HG03025 (cell line): ENCODE data around the gene USP37.

ENCODE experiments used
- ATAC-seq: cut with Tn5 transposase; IDR thresholded peaks from one replicate; pipeline ENCODE4 v1.9.1; 2021; ENCODE audit warnings: mild to moderate bottlenecking, moderate library complexity; ENCODE audit not compliant: unreplicated experiment, low FRiP score

The USP37 gene

GRCh38 chr2:218477247-218477646 is 90.9 kb downstream of the USP37 start:
- ATAC-seq: no peak

GRCh38 chr2:218476676-218477075 is 91.5 kb downstream of the USP37 start:
- ATAC-seq: no peak

- no peak for ATAC-seq
Observed at GRCh38 chr2:218474527-218474926, 93.6 kb downstream of the USP37 start.

GRCh38 chr2:218472988-218473387 is 95.2 kb downstream of the USP37 start:
- no peak for ATAC-seq

GRCh38 chr2:218471982-218472381 is 96.2 kb downstream of the USP37 start:
- no peak for ATAC-seq

GRCh38 chr2:218471036-218471435 is 97.1 kb downstream of the USP37 start:
- no peak for ATAC-seq

- no peak for ATAC-seq
Observed at GRCh38 chr2:218470448-218470847, 97.7 kb downstream of the USP37 start.

GRCh38 chr2:218465987-218466633 is 102.0 kb downstream of the USP37 start:
- no peak for ATAC-seq

GRCh38 chr2:218458598-218458997 is 109.6 kb downstream of the USP37 start:
- no peak for ATAC-seq

GRCh38 chr2:218456849-218457248 is 111.3 kb downstream of the USP37 start:
- ATAC-seq: no peak

GRCh38 chr2:218452079-218452478 is 116.1 kb downstream of the USP37 start:
- ATAC-seq: no peak

- ATAC-seq: no peak
Observed at GRCh38 chr2:218448934-218449333, 119.2 kb downstream of the USP37 start.

GRCh38 chr2:218447072-218447471 is 121.1 kb downstream of the USP37 start:
- ATAC-seq: no peak

- no peak for ATAC-seq
Observed at GRCh38 chr2:218446547-218446946, 121.6 kb downstream of the USP37 start.

GRCh38 chr2:218445602-218446001 is 122.5 kb downstream of the USP37 start:
- no peak for ATAC-seq

- ATAC-seq: no peak
Observed at GRCh38 chr2:218444692-218445357, 123.3 kb downstream of the USP37 start.

- no peak for ATAC-seq
Observed at GRCh38 chr2:218438596-218438995, 129.6 kb downstream of the USP37 start.

- no peak for ATAC-seq
Observed at GRCh38 chr2:218437969-218438368, 130.2 kb downstream of the USP37 start.

- no peak for ATAC-seq
Observed at GRCh38 chr2:218436992-218437391, 131.2 kb downstream of the USP37 start.

GRCh38 chr2:218435003-218435982 is 132.9 kb downstream of the USP37 start:
- no peak for ATAC-seq

GRCh38 chr2:218434456-218434855 is 133.7 kb downstream of the USP37 start:
- ATAC-seq: no peak
